ENCODE data around the gene CYP2A13.

DNA sequence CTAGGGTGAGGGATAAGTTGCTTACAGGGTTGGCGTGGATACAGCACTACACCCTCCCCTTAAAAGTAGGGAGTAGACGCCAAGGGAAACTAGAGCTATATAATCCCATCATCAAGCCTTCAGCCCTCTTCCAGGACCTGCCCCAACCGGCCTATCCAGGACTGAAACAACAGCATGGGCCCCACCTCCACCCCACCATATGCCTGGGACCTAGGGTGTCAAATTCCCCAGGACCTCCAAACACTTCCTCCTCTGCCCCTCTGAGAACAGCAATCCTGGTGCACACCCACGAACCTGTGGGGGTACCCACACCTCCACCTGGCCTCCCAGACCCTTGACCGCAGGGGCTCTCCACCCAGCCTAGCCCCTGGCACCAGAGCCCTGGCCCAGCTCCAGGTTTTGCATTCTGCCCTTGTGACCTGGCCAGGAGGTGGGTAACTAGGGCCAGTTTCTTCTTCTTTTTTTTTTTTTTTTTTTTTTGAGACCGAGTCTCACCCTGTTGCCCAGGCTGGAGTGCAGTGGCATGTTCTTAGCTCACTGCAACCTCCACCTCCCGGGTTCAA is 24.6 kb downstream of the CYP2A13 start:
- no peak for TF ChIP-seq FOXM1 (IDR thresholded peaks at IDR 0.05; ENCODE audit: borderline replicate concordance)
- TF ChIP-seq SUZ12 (IDR thresholded peaks at IDR 0.05) = no peak
- TF ChIP-seq SP1 (IDR thresholded peaks at IDR 0.05) = no peak
- TF ChIP-seq, protein P1, sequence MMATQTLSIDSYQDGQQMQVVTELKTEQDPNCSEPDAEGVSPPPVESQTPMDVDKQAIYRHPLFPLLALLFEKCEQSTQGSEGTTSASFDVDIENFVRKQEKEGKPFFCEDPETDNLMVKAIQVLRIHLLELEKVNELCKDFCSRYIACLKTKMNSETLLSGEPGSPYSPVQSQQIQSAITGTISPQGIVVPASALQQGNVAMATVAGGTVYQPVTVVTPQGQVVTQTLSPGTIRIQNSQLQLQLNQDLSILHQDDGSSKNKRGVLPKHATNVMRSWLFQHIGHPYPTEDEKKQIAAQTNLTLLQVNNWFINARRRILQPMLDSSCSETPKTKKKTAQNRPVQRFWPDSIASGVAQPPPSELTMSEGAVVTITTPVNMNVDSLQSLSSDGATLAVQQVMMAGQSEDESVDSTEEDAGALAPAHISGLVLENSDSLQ (IDR thresholded peaks at IDR 0.05) = no peak
- TF ChIP-seq ELF4 (IDR thresholded peaks at IDR 0.05) = no peak
- no peak for TF ChIP-seq FOXK2 (IDR thresholded peaks at IDR 0.05)

Data from HEK293T (cell line).